Cardiac fibroblast (primary cell): ENCODE measurements around the gene SLC12A3.

Source experiments
- DNase-seq, 2 donors: peaks; one replicate each; pipeline versions ENCODE4 v3.0.0 to v3.0.0-alpha.2; 2010; ENCODE audit warnings: low read depth in 2 of 2
- H3K4me3 ChIP-seq, 2 donors: replicated peaks in 1 of 2; 1 replicate in 1 of 2; 2 replicates in 1 of 2; pipeline ENCODE4 v1.5.1; 2011; ENCODE audit warnings: low read depth in 2 of 2, low read length in 2 of 2, mild to moderate bottlenecking in 2 of 2, moderate library complexity in 1 of 2
- TF ChIP-seq, protein P1 (sequence below): IDR thresholded peaks from one replicate; pipeline ENCODE4 v1.5.1; 2011; ENCODE audit warnings: low read depth, mild to moderate bottlenecking, low read length, inconsistent platforms

Gene SLC12A3

GRCh38 chr16:56897026-56897799, 32.2 kb downstream of the SLC12A3 start:
- TF ChIP-seq, protein P1, sequence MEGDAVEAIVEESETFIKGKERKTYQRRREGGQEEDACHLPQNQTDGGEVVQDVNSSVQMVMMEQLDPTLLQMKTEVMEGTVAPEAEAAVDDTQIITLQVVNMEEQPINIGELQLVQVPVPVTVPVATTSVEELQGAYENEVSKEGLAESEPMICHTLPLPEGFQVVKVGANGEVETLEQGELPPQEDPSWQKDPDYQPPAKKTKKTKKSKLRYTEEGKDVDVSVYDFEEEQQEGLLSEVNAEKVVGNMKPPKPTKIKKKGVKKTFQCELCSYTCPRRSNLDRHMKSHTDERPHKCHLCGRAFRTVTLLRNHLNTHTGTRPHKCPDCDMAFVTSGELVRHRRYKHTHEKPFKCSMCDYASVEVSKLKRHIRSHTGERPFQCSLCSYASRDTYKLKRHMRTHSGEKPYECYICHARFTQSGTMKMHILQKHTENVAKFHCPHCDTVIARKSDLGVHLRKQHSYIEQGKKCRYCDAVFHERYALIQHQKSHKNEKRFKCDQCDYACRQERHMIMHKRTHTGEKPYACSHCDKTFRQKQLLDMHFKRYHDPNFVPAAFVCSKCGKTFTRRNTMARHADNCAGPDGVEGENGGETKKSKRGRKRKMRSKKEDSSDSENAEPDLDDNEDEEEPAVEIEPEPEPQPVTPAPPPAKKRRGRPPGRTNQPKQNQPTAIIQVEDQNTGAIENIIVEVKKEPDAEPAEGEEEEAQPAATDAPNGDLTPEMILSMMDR = no peak
- no peak overlapping the region for H3K4me3 ChIP-seq
- no peak for DNase-seq

GRCh38 chr16:56898847-56899246, 33.8 kb downstream of the SLC12A3 start:
- H3K4me3 ChIP-seq = no peak overlapping the region
- TF ChIP-seq, protein P1 = no peak
- DNase-seq = no peak

DNA sequence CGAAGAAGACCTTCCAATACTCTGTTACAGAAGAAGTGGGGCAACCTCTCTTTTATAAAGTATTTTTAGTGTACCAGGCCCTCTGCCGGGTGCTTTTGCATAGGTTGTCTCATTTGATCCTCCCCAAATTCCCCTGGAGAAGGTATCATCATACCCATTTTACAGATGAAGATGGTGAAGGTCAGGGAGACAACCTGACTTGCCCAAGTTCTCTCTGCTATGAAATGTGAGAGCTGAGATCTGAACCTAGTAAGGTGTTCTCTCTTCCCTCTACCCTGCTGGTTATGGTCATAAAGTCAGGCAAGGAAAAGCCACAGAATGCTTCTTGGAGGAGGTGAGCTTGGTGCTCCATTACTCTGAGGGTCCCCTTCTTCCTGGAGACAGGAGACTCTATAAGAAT, 38.9 kb downstream of the SLC12A3 start:
- TF ChIP-seq, protein P1 = no peak
- H3K4me3 ChIP-seq = no peak overlapping the region
- DNase-seq = no peak

GRCh38 chr16:56907401-56907800, 42.4 kb downstream of the SLC12A3 start:
- TF ChIP-seq, protein P1 = no peak
- H3K4me3 ChIP-seq = no peak overlapping the region
- DNase-seq = no peak

DNA sequence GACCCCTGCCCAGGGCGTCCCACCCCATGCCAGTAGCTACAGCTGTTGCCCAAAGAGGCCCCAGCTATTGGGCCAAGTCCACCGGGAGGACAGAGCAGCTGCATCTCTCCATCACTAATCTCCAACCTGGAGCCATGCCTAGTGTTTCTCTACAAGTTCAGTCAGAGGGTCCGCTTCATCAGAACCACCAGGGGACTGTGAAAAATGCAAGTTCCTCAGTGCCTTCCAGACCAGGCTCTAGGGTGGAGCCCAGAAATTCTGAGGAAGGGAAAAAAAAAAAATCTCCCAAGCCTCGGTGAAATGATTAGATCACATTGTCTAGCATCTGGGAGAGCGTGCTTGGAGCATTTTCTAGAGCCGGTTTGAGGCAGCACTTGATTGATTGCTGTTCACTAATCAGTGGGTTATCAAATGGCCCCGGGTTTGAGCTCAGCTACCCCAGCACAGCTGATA, 44.5 kb downstream of the SLC12A3 start:
- TF ChIP-seq, protein P1 = no peak
- no peak for DNase-seq
- H3K4me3 ChIP-seq = no peak overlapping the region

- TF ChIP-seq, protein P1 = no peak
- DNase-seq = peak in 1 of 2 donors; percentile 52
- H3K4me3 ChIP-seq = no peak overlapping the region
Observed at GRCh38 chr16:56910112-56910511, 45.1 kb downstream of the SLC12A3 start.
